ENCODE data around the gene CRACR2A.

The CRACR2A gene

GRCh38 chr12:3594966-3595365 is 157.9 kb downstream of the CRACR2A start:
- DNase-seq: no peak

GRCh38 chr12:3593906-3594483 is 158.9 kb downstream of the CRACR2A start:
- no peak for DNase-seq

- DNase-seq: no peak
Observed at GRCh38 chr12:3592856-3593625, 159.9 kb downstream of the CRACR2A start.

DNA sequence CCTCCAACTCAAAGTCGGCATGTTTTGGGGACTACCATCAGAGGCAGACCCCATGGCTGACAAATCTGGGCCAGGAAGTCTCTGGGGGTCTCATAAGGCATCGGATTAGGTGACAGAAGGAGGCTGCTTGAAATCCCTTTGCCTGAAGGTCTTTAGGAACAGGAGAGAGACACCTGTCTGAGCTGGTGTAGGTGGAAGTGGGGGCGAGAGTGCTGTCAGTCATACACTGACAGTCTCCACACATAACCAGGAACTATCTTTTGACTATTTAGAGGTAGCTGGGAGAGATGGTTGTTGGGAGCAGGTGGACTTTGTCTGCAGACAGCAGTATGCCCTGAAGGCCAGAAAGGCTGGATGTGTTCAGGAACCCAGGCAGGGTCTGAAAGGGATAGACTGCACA is 163.2 kb downstream of the CRACR2A start:
- no peak for DNase-seq

- DNase-seq: no peak
Observed at GRCh38 chr12:3587402-3588013, 165.4 kb downstream of the CRACR2A start.

- no peak for DNase-seq
Observed at GRCh38 chr12:3583656-3584334, 169.1 kb downstream of the CRACR2A start.

GRCh38 chr12:3580094-3580749 is 172.7 kb downstream of the CRACR2A start:
- DNase-seq: no peak

GRCh38 chr12:3579446-3580093 is 173.3 kb downstream of the CRACR2A start:
- DNase-seq: no peak

- DNase-seq: no peak
Observed at GRCh38 chr12:3578557-3578956, 174.4 kb downstream of the CRACR2A start.

DNA sequence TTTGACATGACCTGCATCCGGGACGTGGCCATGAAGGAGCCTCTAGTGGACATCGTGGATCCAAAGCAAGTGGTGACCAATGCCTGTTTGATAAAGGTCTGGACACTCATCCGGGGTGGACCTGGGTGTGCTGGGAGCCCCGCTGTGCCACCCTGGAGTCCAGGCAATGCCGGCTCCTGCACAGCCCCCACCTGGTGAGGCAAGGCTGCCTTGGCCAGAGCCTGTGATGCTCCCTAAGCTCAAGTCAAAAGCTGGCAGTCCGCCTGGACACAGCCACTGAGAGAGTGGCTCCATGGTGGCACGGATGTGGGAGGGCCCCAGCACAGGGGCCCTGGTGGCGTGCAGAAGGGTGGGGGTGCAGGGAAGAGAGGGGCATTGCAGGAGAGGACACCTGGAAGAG is 176.0 kb downstream of the CRACR2A start:
- DNase-seq: no peak

DNA sequence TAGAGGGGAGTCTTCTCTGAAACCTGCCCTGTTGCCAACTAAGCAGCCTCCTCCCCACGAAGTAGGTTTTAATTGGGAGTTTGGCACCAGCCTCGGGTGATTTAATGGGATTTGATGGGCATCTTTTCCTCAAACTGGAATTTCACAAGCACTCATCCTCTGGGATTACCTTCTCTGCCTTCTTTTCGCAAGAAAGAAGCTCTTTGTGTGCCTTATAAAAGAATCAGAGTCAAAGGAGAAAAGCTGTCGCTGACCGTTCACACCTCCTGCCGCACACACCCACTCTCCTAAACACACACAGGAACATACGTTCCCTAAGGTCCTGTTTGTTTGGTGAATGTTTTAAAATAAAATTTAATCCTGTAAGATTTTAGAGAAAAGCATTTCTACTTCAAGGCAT is 177.9 kb downstream of the CRACR2A start:
- no peak for DNase-seq

GRCh38 chr12:3572560-3572959 is 180.3 kb downstream of the CRACR2A start:
- DNase-seq: no peak

DNA sequence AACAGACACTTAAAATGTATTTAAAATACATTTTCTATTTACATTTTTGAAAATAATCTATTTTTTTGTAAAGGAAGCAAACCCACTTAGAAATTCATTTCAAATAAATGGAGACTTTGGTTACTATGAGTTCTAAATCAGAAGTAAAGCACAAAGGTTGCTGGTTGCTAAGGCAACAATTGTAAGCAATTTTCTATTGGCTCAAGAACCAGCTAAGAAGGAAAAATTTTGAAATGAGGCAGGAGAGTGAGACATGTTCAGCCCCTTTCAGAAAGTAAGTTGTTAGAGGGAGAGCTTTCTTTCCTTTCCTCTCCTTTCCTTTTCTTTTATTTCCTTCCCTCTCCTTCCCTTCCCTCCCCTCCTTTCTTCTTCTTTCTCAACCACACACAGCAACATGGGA is 181.2 kb downstream of the CRACR2A start:
- no peak for DNase-seq

GRCh38 chr12:3571323-3571722 is 181.6 kb downstream of the CRACR2A start:
- no peak for DNase-seq

- DNase-seq: no peak
Observed at GRCh38 chr12:3568695-3569094, 184.2 kb downstream of the CRACR2A start.

GRCh38 chr12:3565985-3566384 is 186.9 kb downstream of the CRACR2A start:
- no peak for DNase-seq
